COR-L47 (cell line): Measurements from ENCODE around the gene GALR3.
A peak's percentile ranks its signal among the peaks of the same experiment; 100 is the strongest.

Experiments
- DNase-seq: peaks from one replicate; lab custom pipeline; 2025; lab: John Stamatoyannopoulos, UW

The GALR3 gene

GRCh38 chr22:37822079-37822833, 926 bp upstream of the GALR3 start:
- DNase-seq: no peak

- no peak for DNase-seq
Measured at GRCh38 chr22:37824674-37825641, 1.8 kb downstream of the GALR3 start.

- DNase-seq: no peak
Measured at GRCh38 chr22:37827056-37827455, 3.9 kb downstream of the GALR3 start.

- no peak for DNase-seq
Measured at GRCh38 chr22:37830093-37830842, 7.1 kb downstream of the GALR3 start.

GRCh38 chr22:37831472-37831871, 8.3 kb downstream of the GALR3 start:
- DNase-seq: no peak

- no peak for DNase-seq
Measured at GRCh38 chr22:37832022-37832857, 9.1 kb downstream of the GALR3 start.

- no peak for DNase-seq
Measured at GRCh38 chr22:37842015-37842793, 19.0 kb downstream of the GALR3 start.

- DNase-seq: no peak
Measured at GRCh38 chr22:37843741-37844089, 20.5 kb downstream of the GALR3 start.

- no peak for DNase-seq
Measured at GRCh38 chr22:37844904-37845329, 21.7 kb downstream of the GALR3 start.

- DNase-seq: no peak
Measured at GRCh38 chr22:37846433-37846832, 23.3 kb downstream of the GALR3 start.

GRCh38 chr22:37848587-37849088, 25.5 kb downstream of the GALR3 start:
- DNase-seq: peak; percentile 4

- peak; percentile 84 for DNase-seq
Measured at GRCh38 chr22:37849089-37849751, 26.0 kb downstream of the GALR3 start, which contains the start of gene EIF3L. TSS of gene EIF3L (plus strand) at chr22:37849419. CDS start at chr22:37849450, 31 bp downstream.

- no peak for DNase-seq
Measured at GRCh38 chr22:37850801-37851200, 27.6 kb downstream of the GALR3 start.

GRCh38 chr22:37852418-37852817, 29.2 kb downstream of the GALR3 start:
- no peak for DNase-seq

- DNase-seq: no peak
Measured at GRCh38 chr22:37854946-37855345, 31.8 kb downstream of the GALR3 start.

- no peak for DNase-seq
Measured at GRCh38 chr22:37855462-37855861, 32.3 kb downstream of the GALR3 start.

GRCh38 chr22:37860796-37861421, 37.7 kb downstream of the GALR3 start:
- no peak for DNase-seq

- DNase-seq: no peak
Measured at GRCh38 chr22:37862570-37863325, 39.6 kb downstream of the GALR3 start.
